ENCODE results near the gene GPRIN1.
A peak's percentile ranks its signal among the peaks of the same experiment; 100 is the strongest.

GPRIN1 gene

DNA sequence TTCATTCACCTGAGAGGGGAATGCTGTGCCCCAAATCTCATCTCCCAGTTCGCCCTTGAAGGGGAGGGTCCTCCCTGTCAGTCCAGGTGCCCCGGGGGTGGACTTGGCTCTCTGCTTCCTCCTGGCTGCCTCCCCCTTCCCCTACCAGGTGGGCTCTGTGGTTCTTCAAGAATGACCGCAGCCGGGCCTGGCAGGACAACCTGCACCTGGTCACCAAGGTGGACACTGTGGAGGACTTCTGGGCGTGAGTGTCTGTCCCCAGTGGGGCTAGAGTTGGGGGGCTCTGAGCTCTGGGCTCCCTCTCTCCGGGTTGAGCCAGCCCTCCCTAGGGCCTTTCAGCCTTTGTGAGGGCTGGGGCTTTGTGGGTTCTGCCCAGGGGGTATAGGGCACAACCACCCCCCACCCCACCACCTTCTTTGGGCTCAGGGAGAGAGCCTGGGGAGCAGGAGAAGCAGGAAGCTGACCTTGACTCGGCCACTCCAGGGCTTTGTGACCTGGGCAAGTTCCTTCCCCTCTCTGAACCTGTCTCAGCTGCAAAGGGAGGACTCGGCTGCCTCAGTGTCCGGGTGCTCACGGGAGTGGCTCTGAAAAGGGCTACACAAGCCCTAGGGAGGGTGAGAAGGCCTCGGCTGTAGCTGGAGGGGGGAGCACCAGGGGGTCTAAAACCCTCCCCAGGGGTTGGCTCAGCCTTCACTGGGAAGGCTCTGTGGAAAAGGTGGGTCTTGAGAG, 33.7 kb upstream of the GPRIN1 start:
- DNase-seq (ENCODE audit: low read depth) = no peak

DNA sequence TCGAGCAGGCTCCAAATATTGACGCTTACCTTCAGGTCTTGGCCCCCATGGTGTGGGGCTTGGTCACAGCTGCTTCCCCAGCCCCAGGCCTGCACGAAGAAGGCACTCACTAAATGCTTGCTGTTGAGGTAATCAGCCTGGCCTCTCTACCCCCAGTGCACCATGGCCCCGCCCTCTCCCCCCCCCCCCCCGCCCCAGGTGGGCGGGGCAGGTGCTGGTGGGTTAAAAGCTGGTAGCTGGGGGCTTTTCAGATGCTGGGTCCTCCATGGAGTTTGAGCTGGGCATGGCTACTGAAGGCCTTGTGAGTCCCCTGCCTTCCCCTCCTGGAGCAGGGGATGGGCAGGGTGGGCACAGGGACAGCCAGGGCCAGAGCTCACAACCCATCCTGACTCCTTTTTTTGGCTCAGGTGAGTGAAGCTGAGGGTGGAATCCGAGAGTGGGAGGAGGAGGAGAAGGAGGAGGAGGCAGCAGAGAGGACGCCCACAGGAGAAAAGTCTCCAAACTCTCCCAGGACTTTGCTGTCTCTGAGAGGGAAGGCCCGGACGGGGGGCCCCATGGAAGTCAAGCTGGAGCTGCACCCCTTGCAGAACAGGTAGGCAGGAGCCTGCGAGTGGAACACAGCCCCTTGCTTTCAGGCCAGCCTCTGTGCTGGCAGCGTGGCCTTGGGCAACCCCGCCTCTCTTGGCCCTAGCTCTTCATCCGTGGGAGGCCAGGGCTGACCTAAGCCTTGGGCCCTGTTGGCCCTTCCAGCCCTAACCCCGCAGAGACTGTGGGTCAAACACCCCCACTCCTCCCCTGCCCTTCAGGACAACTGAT, 32.9 kb upstream of the GPRIN1 start:
- DNase-seq (ENCODE audit: low read depth) = no peak

DNA sequence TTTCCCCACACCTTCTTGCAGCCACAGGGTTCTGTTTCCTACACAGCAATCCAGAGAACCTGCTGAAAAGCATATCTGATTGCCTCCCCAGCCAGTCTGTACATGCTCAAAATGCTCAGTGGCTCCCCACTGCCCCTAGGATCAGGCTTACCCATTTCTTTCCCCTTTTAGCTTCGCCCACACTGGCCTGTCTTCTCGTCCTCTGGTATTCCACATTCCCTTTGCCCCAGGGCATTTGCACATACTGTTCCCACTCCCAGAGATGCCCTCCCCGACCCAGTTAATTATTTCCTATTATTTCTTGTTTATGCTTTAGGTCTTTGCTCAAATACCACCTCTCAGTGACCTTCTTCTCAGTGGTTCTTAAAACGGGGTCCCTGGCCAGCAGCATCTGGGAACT, 30.7 kb upstream of the GPRIN1 start:
- no peak for DNase-seq (ENCODE audit: low read depth)

DNA sequence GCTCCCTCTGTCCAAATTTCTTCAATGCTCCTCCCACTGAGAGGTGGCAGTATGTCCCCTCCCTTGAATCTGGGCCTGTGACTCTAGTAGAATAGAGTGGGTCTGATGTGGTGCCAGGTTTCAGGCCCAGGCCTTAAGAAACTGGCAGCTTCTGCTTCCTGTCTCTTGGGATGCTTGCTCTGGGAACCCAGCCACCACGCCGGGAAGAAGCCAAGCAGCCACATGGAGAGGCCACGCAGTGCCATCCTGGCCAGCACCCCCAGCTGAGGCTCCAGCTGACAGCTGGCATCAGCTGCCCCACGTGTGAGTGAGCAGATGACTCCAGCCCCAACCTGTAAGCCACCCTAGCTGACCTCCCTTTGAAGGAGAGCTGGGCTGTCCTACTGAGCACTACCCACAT, 30.0 kb upstream of the GPRIN1 start:
- no peak for DNase-seq (ENCODE audit: low read depth)

DNA sequence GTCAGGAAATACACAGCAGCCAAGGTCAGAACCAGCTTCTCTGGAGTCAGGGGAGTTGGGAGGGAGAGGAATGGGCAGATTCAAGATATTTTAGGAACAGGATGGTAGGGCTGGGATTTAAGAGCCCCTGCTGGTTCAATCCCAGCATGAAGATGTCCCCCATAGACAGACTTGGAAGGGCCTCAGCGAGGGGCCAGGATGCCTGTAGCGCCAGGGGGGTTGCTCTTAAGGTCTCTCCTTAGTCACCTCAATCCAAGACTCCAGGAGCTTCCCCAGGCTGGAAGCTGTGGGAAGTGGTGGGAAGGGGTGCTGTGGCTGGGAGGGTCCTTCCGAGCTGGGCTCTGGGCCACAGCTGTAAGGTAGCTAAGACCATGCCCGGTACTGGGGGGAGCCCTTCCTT, 29.3 kb upstream of the GPRIN1 start:
- no peak for DNase-seq (ENCODE audit: low read depth)

DNA sequence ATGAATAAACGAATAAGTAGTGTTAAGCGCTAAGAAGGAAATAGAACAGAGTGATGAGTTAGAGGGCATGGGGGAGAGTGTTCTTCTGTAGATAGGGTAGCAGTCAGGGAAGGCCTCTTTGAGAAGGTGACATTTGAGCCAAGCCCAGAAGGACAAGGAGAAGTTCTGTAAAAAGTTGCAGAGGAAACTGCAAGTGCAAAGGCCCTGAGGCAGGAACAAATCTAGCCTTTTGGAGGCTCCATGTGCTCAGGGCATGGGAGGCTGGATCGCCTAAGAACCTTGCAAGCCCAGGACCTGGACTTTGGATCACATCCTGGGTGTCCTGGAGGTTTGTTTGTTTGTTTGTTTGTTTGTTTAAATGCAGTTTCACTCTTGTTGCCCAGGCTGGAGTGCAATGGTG, 28.5 kb upstream of the GPRIN1 start:
- no peak for DNase-seq (ENCODE audit: low read depth)

DNA sequence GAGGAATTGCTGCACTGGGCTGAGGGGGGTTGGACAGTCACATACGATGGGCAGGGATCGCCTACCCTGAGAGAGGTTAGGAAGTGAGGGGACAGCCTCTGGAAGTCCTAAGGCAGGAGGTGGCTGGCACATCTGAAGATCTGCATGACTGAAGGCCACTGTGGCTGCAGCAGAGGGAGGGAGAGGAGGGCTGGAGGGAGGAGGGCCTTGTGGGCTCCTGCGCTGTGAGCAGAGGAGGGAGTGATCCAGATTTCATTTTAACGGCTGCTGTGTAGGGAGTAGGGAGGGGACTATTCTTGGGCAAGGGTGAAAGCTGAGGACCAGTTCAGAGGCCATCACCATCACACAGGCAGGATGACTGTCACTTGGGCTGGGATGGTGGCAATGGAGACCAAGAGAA, 27.6 kb upstream of the GPRIN1 start:
- DNase-seq (ENCODE audit: low read depth) = no peak

DNA sequence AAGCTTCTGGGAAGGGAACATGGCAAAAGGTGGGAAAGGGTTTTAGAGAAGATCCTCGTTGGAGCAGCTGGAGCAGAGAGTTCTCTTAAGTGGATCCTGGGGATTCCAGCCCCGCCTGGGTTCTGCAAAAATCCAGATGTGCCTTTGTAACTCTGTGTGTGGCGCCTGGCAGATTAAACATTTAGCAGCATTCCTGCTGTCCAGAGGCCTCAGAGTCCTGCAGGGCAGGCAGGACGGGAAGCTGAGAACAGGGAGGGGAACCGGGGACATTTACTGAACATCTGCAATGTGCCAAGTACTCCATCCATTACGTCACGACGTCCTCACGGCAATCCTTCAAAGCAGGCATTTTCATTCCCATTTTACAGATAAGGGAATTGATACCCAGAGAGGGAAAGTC, 26.5 kb upstream of the GPRIN1 start:
- no peak for DNase-seq (ENCODE audit: low read depth)

DNA sequence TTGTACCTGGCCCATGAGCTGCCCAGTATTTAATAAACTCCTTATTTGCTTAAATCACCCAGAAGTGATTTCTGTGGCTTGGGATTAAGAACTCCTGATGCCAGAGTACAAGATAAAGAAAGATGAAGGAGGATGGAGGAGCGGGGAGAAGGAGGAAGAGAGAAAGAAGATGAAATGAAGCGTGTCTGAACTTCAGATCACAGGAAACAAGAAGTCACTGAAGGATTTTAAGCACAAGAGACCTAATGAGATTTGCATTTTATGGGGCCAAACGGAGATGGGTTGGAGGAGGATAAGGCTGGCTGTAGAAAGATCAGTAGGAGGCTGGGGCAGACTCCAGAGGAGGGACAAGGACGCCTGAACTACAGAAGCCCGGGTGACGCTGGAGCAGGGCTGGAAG, 23.6 kb upstream of the GPRIN1 start:
- no peak for DNase-seq (ENCODE audit: low read depth)

DNA sequence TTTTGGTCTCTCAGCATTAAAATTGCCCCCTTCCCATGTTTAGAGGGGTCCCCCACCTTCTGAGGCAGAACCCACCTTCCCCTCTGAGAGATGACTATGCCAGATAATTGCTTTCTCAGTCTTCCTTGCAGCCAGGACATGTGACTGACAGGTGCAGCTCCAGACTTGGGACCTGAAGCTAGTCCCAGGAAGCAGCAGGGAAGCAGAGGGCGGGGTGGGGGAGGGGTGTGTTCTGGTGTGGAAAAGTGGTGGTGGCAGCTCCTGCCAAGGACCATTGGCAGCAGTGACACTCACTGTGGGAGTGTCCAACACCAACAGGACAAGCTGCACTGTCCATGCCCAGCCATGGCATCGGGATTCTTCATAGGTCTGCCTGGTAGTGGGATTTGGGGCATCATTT, 22.8 kb upstream of the GPRIN1 start:
- DNase-seq (ENCODE audit: low read depth) = no peak

DNA sequence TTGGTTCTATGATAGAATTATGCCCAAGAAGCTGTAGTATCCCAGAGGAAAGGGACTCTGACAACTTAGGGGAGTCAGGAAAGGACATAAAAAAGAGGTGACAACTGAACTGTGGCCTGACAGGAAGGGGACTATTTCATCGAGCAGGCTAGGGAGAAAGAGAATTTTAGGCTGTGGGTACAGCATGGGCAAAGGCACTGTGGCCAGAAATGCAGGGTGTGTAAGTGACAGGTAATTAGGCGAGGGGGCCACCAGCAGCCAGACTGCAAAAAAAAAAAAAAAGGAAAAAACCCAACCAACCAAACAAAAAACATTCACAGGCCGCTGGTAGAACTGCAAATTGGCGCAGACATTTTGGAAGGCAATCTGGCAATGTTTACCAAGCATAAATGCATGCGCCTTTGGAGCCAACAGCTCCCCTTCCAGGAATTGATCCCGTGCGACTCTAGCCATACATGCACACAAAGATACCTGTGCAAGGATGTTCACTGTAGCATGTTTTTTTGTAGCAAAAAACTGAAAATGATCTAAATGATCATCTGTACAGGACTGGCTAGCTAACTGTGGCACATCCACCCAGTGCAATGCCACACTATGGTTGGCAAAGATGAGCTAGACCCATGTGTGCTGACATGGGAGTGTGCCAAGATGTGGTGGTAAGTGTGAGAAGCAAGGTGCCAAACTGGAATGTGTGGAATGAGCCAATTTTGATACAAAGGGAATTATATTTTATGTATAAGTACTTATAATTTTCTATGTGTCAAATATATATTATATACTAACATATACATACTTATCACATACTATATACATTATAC, 21.6 kb upstream of the GPRIN1 start:
- no peak for DNase-seq (ENCODE audit: low read depth)

DNA sequence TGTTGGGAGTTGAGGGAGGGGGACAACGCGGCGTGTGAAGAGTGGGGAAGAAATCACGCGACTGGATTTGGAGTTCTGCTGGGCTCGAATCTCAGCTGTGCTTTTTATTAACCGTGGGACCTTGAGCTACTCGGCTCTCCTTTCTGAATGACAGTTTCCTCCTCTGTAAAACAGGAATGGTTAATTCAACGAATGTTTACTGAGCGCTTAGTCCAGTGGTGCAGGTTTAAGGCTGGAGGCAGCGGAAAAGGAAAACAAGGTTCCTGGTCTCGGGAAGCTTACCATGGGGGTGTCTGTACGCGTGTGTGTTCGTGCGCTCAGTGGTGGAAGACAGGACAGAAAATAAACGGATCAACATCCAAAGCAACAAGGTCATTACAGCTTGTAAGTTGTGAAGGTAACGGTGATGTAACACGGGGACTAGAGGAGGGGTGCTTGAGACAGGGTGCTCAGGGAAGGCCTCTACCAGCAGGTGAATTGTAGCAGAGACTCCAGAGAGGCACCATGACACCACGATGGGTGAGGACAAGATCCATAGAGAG, 20.8 kb upstream of the GPRIN1 start:
- DNase-seq (ENCODE audit: low read depth) = no peak

DNA sequence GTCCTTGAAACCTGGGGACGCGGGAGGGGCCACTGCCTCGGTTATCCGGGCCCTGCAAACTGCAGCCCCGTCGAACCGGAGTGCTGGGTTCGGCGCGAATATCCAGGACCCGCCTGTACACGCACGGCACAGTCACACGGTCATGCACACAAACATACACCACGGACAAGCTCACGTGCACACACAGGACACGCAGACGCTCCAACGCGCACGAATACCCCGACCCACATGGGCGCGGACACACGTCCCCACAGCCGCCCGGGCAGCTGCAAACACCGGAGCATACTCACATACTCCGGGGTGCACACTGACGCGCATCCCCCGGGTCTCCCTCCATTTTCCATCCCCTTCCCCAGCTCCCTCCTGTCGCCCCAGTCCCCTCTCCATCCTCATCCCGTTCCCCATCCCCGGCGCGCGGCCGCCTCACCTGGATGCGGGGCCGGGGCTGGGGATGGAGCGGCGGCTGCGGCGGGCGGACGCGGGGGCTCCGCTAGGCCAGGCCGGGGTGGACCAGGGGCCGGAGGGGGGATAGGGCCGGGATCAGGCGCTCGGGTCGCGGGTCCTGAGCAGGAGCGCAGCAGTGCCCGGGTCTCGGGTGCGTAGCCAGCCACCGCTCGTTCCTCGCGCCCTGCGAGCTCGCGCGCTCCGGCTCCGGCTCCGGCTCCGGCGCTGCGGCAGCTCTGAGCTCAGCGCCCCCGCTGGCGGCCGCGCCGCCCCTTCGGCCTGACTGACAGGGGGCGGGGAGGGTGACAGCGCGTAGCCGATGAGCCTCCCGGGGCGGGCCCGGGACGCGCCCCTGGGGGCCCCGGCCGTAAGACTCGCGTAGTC, 20.1 kb upstream of the GPRIN1 start, which contains the start of the genes EIF4E1B and SNCB:
EIF4E1B (plus strand) TSS at position 823 of the 828 bp plus-strand sequence. CDS start 12,113 bp downstream, outside the sequence.
SNCB (minus strand) TSS at position 682 of the 828 bp plus-strand sequence. CDS start 880 bp downstream, outside the sequence.
- peak; percentile 53 for DNase-seq (ENCODE audit: low read depth)

DNA sequence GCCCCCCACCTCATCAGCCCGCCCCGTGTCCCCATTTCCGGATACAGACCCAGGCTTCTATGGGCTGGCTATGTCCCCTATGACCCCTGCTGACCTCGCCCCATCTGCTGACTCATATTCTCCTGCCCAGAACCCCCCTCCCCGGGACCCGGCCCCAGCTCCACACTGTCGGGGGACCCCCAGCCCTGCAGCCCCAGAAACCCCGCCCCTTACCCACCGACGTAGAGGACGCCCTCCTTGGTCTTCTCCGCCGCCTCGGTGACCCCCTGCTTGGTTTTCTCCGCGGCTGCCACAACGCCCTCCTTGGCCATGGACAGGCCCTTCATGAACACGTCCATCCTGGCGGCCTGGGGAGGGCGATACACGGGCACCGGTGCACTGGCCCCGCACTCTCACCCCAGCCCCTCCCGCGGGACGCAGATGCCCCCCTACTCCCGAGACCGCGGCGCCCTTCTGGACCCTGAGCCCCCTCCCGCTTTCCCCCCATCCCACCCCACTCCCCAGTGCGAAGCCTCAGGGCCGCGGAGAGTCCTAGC, 19.4 kb upstream of the GPRIN1 start:
- DNase-seq (ENCODE audit: low read depth) = no peak

DNA sequence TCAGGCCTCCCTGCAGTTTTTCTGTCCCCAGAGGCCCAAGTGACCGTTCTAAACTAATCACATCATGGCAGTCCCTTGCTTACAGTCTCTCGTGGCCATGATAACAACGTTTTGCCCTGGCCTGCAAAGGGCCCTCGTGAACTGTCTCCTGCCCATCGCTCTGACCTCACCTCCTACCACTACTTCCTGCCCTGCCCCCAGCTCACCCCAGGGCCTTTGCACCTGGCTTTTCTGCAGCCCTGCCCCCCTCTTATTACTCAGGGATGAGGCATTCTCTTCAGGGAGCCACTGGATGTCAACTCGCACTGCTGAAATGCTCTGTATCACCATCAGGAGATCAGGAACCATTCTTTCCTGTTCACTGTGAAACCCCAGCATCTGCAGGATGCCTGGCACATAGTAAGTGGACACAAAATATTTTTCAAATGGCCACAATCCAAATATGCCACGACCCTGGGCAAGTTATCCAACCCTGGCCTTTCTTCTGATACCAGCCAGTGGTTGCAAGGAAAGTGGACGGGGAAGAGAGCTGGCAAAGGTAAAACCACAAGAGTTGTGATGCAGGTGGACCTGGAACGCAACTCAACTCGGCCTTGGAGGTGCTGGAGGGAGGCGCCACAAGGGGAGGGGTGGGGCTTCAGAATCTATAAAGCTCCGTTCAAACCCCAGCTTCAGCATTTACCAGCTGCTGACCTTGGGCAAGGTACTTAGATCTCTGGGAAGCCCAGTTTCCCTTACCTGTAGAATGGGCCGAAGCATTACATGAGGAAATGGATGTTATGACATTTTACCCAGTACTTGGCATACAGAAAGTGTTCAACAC, 18.7 kb upstream of the GPRIN1 start:
- DNase-seq (ENCODE audit: low read depth) = no peak

DNA sequence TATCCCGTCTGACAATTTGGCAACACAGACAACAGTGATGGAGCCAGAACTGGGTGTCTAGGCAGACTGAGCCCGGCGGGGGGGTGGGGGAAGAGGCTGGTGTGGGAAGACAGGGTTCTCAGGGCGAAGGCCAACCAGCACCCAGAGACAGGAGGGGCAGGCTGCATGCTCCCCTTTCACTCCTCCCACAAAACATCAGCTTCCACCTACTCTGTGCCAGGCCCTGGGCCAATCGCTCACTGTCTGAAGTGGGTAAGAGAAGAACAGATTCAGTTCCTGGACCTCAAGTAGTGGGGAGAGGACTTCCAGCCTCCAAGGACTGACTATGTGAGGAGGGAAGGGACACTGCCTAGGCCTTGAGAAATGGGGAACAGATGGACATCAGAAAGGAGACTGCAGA, 17.6 kb upstream of the GPRIN1 start:
- no peak for DNase-seq (ENCODE audit: low read depth)

DNA sequence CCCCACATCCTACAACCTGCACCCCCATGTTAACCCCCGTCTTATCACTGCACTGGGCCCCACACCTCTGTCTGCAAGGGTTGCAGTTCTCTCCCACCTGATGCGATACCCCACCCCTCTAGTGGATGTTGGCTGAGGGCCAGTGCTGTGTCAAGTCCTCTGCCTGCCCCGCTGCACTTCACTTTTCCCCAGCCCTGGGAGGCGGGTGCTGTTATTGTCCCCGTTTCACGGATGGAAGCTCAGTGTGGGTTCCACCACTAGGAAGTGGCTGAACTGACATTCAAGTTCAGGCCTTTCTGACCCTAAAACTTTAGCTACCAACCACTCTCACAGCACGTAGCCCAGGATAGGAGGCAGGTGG, 16.9 kb upstream of the GPRIN1 start:
- DNase-seq (ENCODE audit: low read depth) = no peak

DNA sequence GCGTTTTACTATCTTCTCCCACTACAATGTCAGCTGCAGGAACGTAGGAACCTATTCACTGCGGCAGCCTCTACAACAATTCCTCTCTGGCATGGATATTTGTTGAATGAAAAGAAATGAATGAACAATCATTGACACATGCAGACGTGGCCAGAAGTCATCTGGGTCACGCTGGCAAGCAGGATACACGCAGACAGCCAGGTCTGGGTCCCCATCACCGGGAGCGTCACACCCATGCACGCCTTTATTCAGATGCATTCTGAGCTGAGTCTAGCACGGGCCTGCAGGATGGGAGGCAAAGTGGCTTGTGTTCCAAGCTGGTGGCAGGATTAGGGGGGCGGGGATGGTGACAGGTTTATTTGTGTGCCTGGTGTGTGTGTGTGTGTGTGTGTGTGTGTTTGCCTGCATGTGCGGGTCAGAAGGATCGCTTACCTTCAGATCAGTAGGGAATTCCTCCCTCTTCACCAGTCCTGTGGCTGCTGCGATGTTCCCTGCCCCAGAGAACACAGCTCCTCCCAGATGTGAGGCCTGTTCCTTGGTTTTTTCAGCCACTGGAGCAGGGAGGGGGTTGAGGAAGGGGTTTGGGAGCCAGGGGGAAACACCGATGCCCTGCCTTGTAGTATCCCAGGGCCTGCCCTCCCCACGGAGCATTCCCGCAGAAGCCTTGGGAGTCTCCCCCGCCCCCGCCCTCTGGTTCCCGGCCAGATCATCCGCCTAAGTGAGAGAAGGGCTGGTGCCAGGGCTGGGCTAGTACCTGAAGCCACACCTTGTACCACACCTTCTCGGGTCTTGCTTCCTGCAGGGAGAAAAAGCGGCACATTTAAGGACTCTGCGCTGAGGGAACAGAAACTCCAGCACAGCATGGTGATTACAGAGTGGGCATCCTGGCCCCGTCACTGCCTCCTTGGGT, 16.3 kb upstream of the GPRIN1 start:
- DNase-seq (ENCODE audit: low read depth) = no peak

DNA sequence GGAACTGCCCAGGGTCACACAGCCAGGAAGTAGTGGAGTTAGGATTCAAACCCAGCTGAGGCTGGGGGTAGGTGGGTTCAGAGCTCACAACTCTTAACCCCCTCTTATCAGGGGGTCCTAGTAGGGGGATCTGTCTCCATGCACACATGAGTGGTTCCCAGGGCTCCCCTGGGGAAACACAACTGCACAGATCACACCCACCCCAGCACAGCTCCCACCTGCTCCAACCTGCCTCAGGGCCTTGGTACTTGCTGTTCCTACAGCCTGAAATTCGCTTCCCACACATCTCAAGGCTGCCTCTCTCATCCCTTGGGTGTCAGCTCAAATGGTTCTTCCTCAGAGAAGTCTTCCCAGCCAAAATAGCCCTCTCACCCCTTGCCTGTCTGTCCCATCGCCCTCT, 15.6 kb upstream of the GPRIN1 start:
- DNase-seq (ENCODE audit: low read depth) = no peak
